HEK293 (cell line): ENCODE results near the gene PROSER2.

ENCODE experiments used
- BCL11A ChIP-seq: fragments of 450-650 bp; formaldehyde crosslinking; IDR thresholded peaks from 2 replicates; pipeline ENCODE4 v1.5.1; 2016; ENCODE audit warnings: low read depth, missing biosample characterization, missing genetic modification characterization
- ELK4 ChIP-seq: IDR thresholded peaks from 2 replicates; pipeline ENCODE4 v1.6.1; 2011; ENCODE audit warnings: mild to moderate bottlenecking, low read depth, low read length, borderline replicate concordance
- FEZF1 ChIP-seq: fragments of 450-650 bp; formaldehyde crosslinking; IDR thresholded peaks from 2 replicates; pipeline ENCODE4 v1.5.1; 2016; ENCODE audit warnings: missing biosample characterization, missing genetic modification characterization
- GLIS2 ChIP-seq: fragments of 450-650 bp; formaldehyde crosslinking; IDR thresholded peaks from 2 replicates; pipeline ENCODE4 v1.5.1; 2016; ENCODE audit warnings: missing biosample characterization, missing genetic modification characterization
- INSM2 ChIP-seq: fragments of 450-650 bp; formaldehyde crosslinking; IDR thresholded peaks from 2 replicates; pipeline ENCODE4 v1.5.1; 2016; ENCODE audit warnings: missing biosample characterization, missing genetic modification characterization
- KLF7 ChIP-seq: fragments of 450-650 bp; formaldehyde crosslinking; IDR thresholded peaks from 2 replicates; pipeline ENCODE4 v1.5.1; 2016; ENCODE audit warnings: missing biosample characterization, missing genetic modification characterization, borderline replicate concordance
- OSR2 ChIP-seq: fragments of 450-650 bp; formaldehyde crosslinking; IDR thresholded peaks from 2 replicates; pipeline ENCODE4 v1.5.1; 2016; ENCODE audit warnings: missing biosample characterization, missing genetic modification characterization
- PRDM4 ChIP-seq: fragments of 450-650 bp; formaldehyde crosslinking; IDR thresholded peaks from 2 replicates; pipeline ENCODE4 v1.5.1; 2017; ENCODE audit warnings: missing biosample characterization, missing genetic modification characterization
- REPIN1 ChIP-seq: fragments of 450-650 bp; formaldehyde crosslinking; IDR thresholded peaks from 2 replicates; pipeline ENCODE4 v1.5.1; 2017; ENCODE audit warnings: missing biosample characterization, missing genetic modification characterization, low read depth
- SALL2 ChIP-seq: fragments of 450-650 bp; formaldehyde crosslinking; IDR thresholded peaks from 2 replicates; pipeline ENCODE4 v1.5.0; 2017; ENCODE audit warnings: missing biosample characterization, mild to moderate bottlenecking, missing genetic modification characterization, borderline replicate concordance
- ZEB2 ChIP-seq: fragments of 450-650 bp; formaldehyde crosslinking; IDR thresholded peaks from 2 replicates; pipeline ENCODE4 v1.5.1; 2016; ENCODE audit warnings: missing biosample characterization, missing genetic modification characterization
- ZNF18 ChIP-seq: fragments of 450-650 bp; formaldehyde crosslinking; IDR thresholded peaks from 2 replicates; pipeline ENCODE4 v1.5.1; 2016; ENCODE audit warnings: missing biosample characterization, missing genetic modification characterization
- ZNF202 ChIP-seq: fragments of 450-650 bp; formaldehyde crosslinking; IDR thresholded peaks from 2 replicates; pipeline ENCODE4 v1.5.1; 2016; ENCODE audit warnings: missing biosample characterization, missing genetic modification characterization, borderline replicate concordance
- ZNF350 ChIP-seq: fragments of 450-650 bp; formaldehyde crosslinking; IDR thresholded peaks from 2 replicates; pipeline ENCODE4 v1.5.0; 2017; ENCODE audit warnings: missing biosample characterization, mild to moderate bottlenecking, missing genetic modification characterization
- ZNF423 ChIP-seq: fragments of 450-650 bp; formaldehyde crosslinking; IDR thresholded peaks from 2 replicates; pipeline ENCODE4 v1.5.1; 2016; ENCODE audit warnings: missing biosample characterization, missing genetic modification characterization
- ZNF555 ChIP-seq: fragments of 450-650 bp; formaldehyde crosslinking; conservative IDR thresholded peaks from 2 replicates; pipeline ENCODE4 v1.5.1; 2017; ENCODE audit warnings: missing biosample characterization, mild to moderate bottlenecking, missing genetic modification characterization, inconsistent platforms
- ZNF560 ChIP-seq: fragments of 450-650 bp; formaldehyde crosslinking; IDR thresholded peaks from 2 replicates; pipeline ENCODE4 v1.5.1; 2017; ENCODE audit warnings: missing biosample characterization, missing genetic modification characterization, borderline replicate concordance
- ZNF621 ChIP-seq: fragments of 450-650 bp; formaldehyde crosslinking; IDR thresholded peaks from 2 replicates; pipeline ENCODE4 v1.5.1; 2017; ENCODE audit warnings: missing biosample characterization, missing genetic modification characterization
- ZNF704 ChIP-seq: fragments of 450-650 bp; formaldehyde crosslinking; IDR thresholded peaks from 2 replicates; pipeline ENCODE4 v1.5.1; 2016; ENCODE audit warnings: missing biosample characterization, missing genetic modification characterization
- ZNF776 ChIP-seq: fragments of 450-650 bp; formaldehyde crosslinking; IDR thresholded peaks from 2 replicates; pipeline ENCODE4 v1.5.0; 2017; ENCODE audit warnings: missing biosample characterization, missing genetic modification characterization, borderline replicate concordance
- ZSCAN16 ChIP-seq: fragments of 450-650 bp; formaldehyde crosslinking; IDR thresholded peaks from 2 replicates; pipeline ENCODE4 v1.5.1; 2016; ENCODE audit warnings: missing biosample characterization, missing genetic modification characterization
- ZSCAN18 ChIP-seq: fragments of 450-650 bp; formaldehyde crosslinking; IDR thresholded peaks from 2 replicates; pipeline ENCODE4 v1.5.1; 2016; ENCODE audit warnings: missing biosample characterization, missing genetic modification characterization
- ZSCAN23 ChIP-seq: fragments of 450-650 bp; formaldehyde crosslinking; IDR thresholded peaks from 2 replicates; pipeline ENCODE4 v1.5.1; 2016; ENCODE audit warnings: missing biosample characterization, missing genetic modification characterization
- ZSCAN5A ChIP-seq: fragments of 450-650 bp; formaldehyde crosslinking; IDR thresholded peaks from 2 replicates; pipeline ENCODE4 v1.5.1; 2016; ENCODE audit warnings: missing biosample characterization, missing genetic modification characterization

PROSER2 gene

GRCh38 chr10:11773761-11774441 is 49.3 kb upstream of the PROSER2 start (continued):
- TF ChIP-seq PRDM4: peak; percentile 97
- peak; percentile 90; the same call in 1 of the 2 replicates for TF ChIP-seq KLF7 (tag by site-specific recombination)
- no peak for TF ChIP-seq ZNF423 (tag by site-specific recombination)
- no peak for TF ChIP-seq GLIS2 (tag by site-specific recombination)
- no peak for TF ChIP-seq ZSCAN5A (tag by site-specific recombination)
- peak; percentile 96 for TF ChIP-seq OSR2 (tag by site-specific recombination)
- TF ChIP-seq ZEB2 (tag by site-specific recombination): peak; percentile 96
- TF ChIP-seq ELK4: no peak
- TF ChIP-seq INSM2 (tag by site-specific recombination): peak; percentile 93
- peak; percentile 99 for TF ChIP-seq FEZF1
- no peak for TF ChIP-seq REPIN1 (tag by site-specific recombination)
- no peak for TF ChIP-seq ZNF555
- peak; percentile 64; the same call in 1 of the 2 replicates for TF ChIP-seq BCL11A
- TF ChIP-seq ZNF776 (tag by site-specific recombination): no peak
- no peak for TF ChIP-seq SALL2 (tag by site-specific recombination)
- TF ChIP-seq ZSCAN18 (tag by site-specific recombination): no peak
- TF ChIP-seq ZNF18 (tag by site-specific recombination): peak; percentile 85
- TF ChIP-seq ZNF202 (tag by site-specific recombination): no peak
- TF ChIP-seq ZNF560 (tag by site-specific recombination): no peak
- no peak for TF ChIP-seq ZNF350 (tag by site-specific recombination)
- no peak for TF ChIP-seq ZNF704
- no peak for TF ChIP-seq ZNF621 (tag by site-specific recombination)
- TF ChIP-seq ZSCAN16 (tag by site-specific recombination): no peak
- TF ChIP-seq ZSCAN23 (tag by site-specific recombination): peak; percentile 67; the same call in 1 of the 2 replicates
